Iris pigment epithelial cell (primary cell): ENCODE data around the gene TPGS1.

Source experiments
- DNase-seq: peaks from one replicate; pipeline ENCODE4 v3.0.0-alpha.2; 2011; ENCODE audit warnings: low read depth

The TPGS1 gene

DNA sequence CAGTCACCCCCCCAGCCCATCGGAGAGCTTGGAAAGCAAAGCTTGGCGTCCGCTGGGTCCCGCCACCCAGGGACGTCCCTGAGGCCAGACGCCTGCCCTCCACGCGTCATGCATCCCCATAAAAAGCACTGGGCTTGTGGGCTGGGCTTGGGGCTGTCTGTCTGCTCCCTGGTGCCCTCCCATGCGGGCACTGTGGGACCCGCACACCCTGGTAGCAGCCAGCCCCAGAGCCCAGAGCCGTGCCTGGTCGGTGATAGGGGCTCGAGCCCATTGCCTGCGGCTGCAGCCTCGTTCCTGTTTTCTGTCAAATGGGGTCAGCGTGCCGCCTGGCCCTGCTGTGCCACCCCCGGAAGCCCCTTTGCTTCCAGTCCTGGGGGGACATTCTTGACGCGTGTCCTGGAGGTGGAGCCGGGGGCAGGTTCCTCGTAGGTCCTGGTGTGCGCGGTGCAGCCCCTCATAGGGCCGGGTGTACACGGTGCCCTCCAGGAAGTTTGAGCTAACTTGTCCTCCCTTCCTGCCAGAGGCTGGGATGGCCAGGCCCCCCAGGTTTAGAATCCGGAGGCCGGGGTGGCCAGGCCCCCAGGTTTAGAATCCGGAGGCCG is 32.2 kb downstream of the TPGS1 start:
- DNase-seq = no peak

DNA sequence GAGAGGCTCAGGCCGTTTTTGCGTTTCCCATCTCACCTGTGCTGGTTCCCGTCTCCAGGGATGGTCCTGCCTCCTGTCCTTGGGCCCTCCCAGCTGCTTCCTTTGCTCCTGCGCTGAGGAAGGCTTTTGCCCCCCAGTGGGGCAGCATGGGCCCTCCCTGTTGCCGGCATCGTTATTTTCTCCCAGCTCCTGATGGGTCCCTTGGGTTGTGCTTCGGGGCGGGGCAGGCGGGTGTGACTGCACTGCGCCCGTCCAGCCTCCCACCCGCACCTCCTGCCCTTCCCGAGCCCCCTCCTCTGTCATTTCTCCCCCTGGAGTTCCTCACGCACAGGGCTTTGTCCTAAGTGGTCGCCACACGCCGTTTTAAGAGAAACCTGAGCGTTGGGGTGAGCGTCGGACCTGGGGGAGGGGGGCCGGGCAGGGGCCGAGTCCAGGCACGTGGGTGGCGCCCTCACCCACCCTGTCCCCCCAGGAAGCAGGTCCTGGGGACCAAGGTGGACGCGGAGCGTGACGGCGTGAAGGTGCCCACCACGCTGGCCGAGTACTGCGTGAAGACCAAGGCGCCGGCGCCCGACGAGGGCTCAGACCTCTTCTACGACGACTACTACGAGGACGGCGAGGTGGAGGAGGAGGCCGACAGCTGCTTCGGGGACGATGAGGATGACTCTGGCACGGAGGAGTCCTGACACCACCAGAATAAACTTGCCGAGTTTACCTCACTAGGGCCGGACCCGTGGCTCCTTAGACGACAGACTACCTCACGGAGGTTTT is 33.8 kb downstream of the TPGS1 start:
- DNase-seq = no peak

DNA sequence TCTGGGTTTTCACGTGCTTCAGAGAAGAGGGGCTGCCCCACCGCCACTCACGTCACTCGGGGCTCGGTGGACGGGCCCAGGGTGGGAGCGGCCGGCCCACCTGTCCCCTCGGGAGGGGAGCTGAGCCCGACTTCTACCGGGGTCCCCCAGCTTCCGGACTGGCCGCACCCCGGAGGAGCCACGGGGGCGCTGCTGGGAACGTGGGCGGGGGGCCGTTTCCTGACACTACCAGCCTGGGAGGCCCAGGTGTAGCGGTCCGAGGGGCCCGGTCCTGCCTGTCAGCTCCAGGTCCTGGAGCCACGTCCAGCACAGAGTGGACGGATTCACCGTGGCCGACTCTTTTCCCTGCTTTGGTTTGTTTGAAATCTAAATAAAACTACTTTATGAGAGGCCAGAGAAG is 34.4 kb downstream of the TPGS1 start:
- no peak for DNase-seq

DNA sequence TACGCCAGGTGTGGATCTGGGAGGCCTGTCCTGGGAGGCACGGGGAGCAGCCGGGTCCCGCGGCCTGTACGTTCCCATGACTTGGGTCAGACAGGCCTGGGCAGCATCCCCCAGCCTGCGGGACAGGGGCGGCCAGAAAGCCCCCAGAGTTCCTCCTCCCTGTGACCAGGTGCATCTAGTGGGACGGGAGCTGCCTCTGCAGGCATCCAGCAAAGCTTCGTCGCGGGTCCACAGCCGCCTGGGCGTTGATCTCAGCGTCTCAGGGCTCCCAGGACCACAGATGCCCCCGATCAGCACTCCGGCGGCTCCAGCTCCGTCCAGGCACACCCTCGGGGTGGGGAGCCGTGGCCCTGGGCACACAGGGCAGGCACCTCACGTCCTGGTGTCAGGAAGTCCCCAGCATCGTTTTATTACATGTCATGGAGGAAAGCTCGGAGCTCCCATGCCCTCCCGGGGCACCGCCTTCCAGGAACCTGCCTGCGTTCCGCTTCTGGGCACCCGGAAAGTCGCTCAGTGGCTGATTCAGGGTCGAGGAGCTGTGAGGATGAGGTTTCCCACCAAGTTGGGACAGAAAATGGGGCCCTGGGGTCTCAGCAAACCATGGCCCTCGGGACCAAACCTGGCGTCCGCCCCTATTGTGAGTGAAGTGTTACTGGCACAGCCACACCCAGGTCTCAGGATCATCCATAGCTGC is 35.0 kb downstream of the TPGS1 start:
- no peak for DNase-seq

DNA sequence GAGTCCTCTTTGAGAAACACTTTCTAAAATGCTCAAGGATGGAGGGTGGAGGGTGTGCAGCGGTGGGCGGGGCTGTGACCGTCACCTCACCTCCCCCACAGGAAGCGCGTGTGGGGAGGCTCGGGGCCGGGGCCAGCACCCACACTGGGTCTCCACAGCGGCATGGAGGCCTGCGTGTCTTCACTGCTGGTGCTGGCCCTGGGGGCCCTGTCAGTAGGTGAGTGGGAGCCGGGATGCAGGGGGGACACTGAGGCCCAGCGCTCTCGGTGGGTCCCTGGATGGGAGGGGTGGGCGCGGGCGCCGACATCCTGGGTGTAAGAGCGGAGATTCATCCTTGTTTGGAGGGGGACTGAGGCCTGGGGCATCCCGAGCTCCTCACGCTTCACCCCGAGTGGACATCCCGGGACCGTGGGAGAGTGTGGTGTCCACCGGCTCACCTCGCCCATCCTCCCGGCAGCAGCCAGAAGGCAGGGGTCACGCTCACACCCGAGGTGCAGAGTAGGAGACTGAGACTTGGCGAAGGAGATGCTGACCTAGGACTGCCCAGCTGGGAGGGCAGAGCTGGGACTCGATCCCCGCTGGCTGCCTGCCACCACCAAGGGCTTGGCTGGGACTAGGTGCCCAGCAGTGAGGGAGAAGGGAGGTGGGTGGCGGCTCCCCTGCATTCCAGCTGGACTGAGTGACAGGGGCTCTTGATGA is 36.8 kb downstream of the TPGS1 start, which contains the start of gene GZMM:
Gene GZMM, plus strand, starts transcription at position 144 of the 699 bp plus-strand sequence. Its CDS starts 19 bp downstream, at position 163.
- DNase-seq = no peak

DNA sequence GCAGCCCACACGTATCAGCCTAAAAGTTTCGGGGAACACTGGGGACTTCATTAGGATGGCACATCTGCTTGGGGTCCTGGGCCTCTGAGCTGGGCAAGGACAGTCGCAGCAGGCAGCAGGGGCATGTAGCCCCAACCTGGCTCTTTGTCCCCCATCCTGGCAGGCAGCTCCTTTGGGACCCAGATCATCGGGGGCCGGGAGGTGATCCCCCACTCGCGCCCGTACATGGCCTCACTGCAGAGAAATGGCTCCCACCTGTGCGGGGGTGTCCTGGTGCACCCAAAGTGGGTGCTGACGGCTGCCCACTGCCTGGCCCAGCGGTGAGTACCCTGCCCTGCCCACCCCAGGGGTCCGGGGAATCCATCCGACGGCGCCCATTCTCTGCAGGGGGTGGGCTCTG is 39.8 kb downstream of the TPGS1 start:
- no peak for DNase-seq

DNA sequence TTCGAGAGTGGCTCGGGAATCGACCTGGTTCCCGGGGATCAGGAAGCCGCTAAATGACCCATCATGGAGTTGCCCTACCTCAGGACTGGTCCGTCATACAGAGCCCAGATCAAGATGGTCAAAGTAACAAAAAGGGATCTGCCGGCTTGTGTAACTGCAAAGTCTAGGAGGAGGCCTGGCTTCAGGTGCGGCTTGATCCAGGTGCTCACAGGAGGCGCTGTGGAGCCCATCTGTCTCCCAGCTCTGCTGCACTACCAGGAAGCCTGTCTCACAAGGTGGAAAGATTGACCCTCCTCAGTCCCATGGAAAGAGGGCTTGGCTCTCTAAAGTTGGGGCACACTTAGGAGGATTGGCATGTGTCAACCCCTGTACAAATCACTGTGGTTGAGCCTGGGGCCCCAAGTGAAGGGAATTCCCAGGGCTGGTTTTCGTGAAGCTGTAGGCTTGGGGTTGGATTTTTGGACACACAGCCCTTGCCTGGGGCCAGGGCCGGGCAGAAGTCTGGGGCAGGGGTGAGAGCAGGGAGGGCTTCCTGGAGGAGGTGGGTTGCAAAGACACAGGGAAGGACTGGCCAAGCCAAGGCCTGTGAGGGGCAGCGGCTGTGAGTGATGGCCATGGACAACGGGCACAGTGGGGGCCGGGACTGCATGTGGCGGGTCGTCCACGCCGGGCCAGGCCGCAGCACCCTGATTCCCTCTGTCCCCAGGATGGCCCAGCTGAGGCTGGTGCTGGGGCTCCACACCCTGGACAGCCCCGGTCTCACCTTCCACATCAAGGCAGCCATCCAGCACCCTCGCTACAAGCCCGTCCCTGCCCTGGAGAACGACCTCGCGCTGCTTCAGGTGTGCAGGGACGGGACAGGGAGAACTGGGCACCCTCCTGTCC is 40.8 kb downstream of the TPGS1 start:
- DNase-seq = no peak

DNA sequence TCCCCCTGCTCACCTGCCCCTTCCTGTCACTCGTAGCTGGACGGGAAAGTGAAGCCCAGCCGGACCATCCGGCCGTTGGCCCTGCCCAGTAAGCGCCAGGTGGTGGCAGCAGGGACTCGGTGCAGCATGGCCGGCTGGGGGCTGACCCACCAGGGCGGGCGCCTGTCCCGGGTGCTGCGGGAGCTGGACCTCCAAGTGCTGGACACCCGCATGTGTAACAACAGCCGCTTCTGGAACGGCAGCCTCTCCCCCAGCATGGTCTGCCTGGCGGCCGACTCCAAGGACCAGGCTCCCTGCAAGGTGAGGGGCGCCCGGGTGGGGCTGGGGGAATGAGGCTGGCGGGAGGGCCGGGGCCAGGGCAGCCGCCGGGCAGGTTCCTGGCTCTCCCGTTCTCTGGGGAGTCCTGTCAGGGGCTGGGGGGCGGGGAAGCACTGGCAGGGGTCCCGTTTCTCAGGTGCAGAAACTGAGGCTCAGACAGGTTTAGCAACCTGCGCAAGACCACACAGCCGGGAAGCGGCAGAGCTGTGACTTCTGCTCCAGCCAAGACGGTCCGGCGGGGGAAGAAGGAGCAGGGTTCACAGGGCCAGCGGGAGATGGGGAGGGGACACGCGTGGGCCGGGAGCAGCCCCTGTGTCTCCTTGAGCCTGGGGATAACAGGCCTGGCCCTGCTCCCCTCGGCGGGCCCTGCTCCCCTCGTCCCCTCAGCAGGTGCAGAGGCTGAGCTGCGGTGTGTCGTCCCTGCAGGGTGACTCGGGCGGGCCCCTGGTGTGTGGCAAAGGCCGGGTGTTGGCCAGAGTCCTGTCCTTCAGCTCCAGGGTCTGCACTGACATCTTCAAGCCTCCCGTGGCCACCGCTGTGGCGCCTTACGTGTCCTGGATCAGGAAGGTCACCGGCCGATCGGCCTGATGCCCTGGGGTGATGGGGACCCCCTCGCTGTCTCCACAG is 41.9 kb downstream of the TPGS1 start:
- DNase-seq = no peak

DNA sequence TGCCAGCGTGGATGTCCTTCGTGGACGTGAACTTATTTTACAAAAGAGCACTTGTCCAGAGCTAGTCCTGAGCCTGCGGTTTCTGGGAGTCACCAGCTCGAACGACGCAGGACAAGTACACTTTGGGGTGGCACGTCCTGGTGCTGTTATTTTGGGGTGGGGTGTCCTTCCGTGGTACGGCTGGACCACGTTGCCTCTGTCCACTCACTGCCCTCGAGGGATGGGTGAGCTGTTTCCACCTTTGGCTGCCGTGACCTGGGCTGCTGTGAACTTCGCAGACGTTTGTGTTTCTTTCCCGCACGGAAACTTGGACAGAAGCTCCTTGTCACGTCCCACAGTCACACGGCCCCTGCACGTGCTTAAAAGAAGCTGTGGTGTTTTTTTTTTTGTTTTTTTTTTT is 47.5 kb downstream of the TPGS1 start:
- DNase-seq = no peak

DNA sequence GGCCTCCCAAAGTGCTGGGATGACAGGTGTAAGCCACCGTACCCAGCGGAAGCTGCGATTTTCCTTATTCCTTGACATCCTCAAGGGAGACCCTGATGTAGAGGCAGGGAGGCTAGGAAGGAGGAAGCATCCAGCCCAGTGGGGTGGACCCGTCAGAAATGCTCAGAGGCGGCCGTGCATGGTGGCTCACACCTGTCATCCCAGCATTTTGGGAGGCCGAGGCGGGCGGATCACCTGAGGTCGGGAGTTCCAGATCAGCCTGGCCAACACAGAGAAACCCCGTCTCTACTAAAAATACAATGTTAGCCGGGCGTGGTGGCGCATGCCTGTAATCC is 48.1 kb downstream of the TPGS1 start:
- DNase-seq = no peak

DNA sequence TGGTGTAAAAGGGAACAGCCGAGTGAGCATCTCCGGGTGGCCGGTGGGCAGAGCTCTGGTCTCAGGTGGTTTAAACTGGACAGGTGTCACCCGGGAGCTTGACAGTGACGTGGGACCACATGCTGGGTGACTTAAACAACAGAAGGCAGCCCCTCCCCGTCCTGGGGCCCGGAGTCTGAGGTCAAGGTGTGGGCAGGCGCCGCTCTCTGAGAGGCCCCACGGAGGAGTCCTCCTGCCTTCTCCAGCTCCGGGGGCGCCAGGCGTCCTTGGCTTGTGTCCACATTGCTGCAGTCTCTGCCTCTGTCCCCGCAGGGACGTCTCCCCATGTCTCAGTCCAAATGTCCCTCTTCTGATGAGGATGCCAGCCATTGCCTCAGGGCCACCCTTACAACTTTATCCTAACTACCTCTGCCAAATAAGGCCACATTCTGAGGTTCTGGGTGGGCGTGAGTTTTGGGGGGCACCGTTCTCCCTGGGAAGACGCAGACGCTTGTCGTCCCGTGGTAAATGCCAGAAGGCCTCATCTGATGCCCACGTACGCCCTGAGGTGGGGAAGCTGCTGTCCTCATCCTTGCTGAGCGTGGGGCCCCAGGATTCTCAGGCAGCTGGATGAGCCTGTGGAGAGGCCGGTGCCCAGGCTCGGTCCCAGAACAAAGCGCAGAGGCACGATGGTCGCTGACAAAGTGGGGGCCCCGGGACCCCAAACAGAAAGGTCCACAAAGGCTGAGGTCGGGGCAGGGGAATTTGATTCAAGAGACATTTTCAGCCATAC is 49.5 kb downstream of the TPGS1 start:
- no peak for DNase-seq

DNA sequence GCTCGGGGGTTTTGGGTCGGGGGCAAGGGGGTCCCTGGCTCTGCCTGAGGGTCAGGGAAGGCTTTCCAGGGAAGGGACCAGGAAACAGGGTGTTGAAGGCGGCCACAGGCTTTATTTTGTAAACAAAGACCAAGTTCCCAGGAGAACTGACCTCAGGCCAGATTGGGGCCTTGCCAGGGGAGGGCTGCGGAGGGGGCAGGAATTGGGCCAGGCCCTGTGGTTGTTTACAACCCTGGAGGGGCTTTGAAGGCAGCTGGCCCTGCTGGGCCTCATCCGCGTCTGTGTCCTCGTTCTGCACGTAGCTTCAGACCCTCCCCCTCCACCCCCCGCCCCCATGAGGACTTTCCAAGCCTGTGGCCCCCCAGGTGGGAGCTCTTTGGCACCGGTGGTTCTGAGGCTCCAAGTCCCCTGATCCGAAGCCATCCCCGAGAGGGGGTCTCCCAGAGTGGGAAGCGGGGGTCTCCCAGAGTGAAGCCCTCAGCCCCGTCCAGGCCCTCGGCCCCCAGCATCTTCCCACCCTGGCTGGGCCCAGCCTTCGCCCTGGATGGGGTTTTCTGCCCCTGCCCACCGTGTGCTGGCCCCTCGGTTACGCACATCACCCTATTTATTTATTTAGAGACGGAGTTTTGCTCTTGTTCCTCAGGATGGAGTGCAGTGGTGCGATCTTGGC is 51.6 kb downstream of the TPGS1 start:
- DNase-seq = peak; percentile 29

DNA sequence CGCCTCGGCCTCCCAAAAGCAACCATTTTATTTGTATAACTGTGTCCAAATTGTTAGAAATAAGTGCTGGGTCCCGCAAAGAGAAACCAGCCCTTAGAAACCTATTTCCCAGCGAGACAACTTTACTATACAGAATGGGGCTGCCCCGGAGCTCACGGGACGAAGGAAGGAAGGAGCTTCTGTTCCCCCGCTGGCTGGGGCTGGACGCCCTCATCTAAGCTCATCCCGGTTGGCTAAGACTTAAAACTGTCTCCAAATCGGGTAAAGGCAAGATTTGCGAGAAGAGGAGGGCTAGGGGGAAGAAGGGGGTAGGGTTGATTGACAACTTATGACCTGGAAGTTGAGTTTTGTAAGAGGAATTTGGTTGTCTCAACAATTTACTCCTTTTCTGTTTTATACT is 52.8 kb downstream of the TPGS1 start:
- DNase-seq = no peak

DNA sequence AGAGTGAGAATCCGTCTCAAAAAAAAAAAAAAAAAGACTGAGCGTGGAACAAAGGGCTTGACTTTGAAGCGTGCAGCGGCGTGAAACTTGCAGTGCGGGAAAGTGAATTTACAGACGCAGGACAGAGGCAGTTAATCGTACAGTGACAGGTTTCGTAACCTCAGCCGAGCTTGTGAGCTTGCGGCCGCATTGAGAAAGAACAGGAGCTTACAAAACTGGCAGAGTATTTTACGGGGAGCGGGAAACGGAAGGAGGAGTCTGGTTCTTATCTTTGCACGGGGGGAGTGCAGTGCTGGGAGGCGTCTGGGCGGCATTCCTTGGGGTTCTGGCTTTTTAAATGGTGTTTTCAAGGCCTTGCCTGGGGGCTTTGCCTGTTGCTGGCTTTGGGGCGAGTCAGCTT is 59.1 kb downstream of the TPGS1 start:
- DNase-seq = peak; percentile 40

DNA sequence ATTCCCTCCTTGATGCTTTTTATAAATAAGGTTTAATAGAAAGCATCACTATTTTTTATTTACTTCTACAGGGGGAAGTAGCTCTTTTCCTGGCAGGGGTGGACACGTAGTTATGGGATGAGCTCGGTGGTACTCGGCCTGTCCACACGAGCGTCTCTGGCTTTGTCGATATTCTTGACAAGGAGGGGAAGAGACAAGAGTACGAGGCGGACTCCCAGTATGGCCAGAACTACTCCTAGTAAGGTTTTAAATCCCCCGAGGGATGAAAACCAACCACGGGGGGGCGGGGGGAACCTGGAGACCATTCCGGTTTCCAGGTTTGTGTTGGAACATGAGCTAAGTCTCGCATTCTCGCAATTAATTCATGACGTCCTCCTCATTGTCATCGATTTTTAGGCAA is 59.5 kb downstream of the TPGS1 start:
- no peak for DNase-seq

DNA sequence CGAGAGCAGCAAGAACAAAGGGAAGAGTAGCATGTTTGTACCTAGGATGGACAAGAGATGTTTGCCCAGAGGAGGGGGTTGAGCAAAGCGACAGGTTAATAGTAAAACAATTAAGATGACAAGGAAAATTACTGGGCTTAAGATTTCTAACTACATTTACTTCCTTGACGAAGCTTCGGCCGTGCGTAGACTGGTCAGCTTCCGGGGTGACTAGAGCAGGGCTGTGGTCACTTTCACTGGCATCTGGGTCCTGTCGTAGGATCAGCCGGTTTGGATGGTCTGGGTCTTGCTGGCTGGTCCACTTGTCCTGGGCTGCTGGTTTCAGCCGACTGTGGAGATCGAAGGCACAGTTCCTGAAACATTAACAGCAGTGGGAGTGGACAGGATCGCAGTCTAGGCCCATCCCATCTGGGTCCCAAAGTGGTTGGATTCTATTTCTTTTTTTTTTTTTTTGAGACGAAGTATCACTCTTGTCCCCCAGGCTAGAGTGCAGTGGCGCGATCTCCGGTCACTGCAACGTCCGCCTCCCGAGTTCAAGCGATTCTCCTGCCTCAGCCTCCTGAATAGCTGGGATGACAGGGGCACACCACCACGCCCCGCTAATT is 60.1 kb downstream of the TPGS1 start:
- DNase-seq = no peak
